Psoas muscle (tissue), 8 donors: ENCODE measurements around the gene OR52H1. TPM values are rescaled to one million over a fixed set of nuclear protein-coding genes. Genes with fewer than 3 reads are reported as not detected.

ENCODE experiments used
- ATAC-seq, 4 donors: fragments of 200-7000 bp; cut with Tn5 transposase; one replicate each; pipeline ENCODE4 v1.9.1; 2020; ENCODE audit warnings: moderate library complexity in 3 of 4, mild to moderate bottlenecking in 2 of 4
- DNase-seq, 2 donors: peaks; one replicate each; pipeline ENCODE4 v3.0.0-alpha.2; 2020
- H3K27ac ChIP-seq: fragments of 200-600 bp; one replicate; pipeline ENCODE4 v1.8.0; 2022
- H3K27me3 ChIP-seq, 3 donors: fragments of 200-600 bp in 1 of 3; one replicate each; pipeline versions ENCODE4 v1.6.1 to v1.8.0; 2013 to 2022; ENCODE audit warnings: low read length in 2 of 3, mild to moderate bottlenecking in 2 of 3, moderate library complexity in 1 of 3; ENCODE audit not compliant: insufficient read depth in 3 of 3
- H3K36me3 ChIP-seq, 2 donors: fragments of 200-600 bp in 1 of 2; one replicate each; pipeline versions ENCODE4 v1.6.1 to v1.8.0; 2013 to 2022; ENCODE audit warnings: low read depth in 1 of 2, mild to moderate bottlenecking in 1 of 2, moderate library complexity in 1 of 2; ENCODE audit not compliant: insufficient read depth in 1 of 2
- H3K4me1 ChIP-seq: fragments of 200-600 bp; one replicate; pipeline ENCODE4 v1.8.0; 2022
- H3K4me3 ChIP-seq: fragments of 200-600 bp; one replicate; pipeline ENCODE4 v1.8.0; 2022; ENCODE audit warnings: mild to moderate bottlenecking
- H3K9me3 ChIP-seq: fragments of 200-600 bp; one replicate; pipeline ENCODE4 v1.8.0; 2022
- CTCF ChIP-seq: fragments of 200-600 bp; IDR thresholded peaks from one replicate; pipeline ENCODE4 v1.8.0; 2022; ENCODE audit warnings: antibody characterized with exemption
- WGBS, 3 donors: extraction: QIAGEN DNeasy Blood & Tissue Kit; methylation state at CpG; one replicate each; pipeline versions ENCODE4 v1.1.6 to v1.1.7; 2013; 5-methylcytosine and 5-hydroxymethylcytosine counted together
- intact Hi-C, 2 donors: fragments of 100-400 bp; cut with DNase I; formaldehyde crosslinking; loops; one replicate each; pipeline versions ENCODE4 v1.11.0 to v1.14.2; 2022
- polyA plus RNA-seq, 3 donors: library from polyadenylated mRNA; stranded (reverse); fragments of 200-250 nt; gene quantifications; one replicate each; pipeline ENCODE4 v1.2.3, GENCODE V29; 2013
- total RNA-seq, 4 donors: library from RNA; stranded (reverse); fragmentation: NEBNext Ultra II Directional in 2 of 4; extraction: Animal tissue kit (Norgen Biotek cat#: 25700) in 2 of 4; gene quantifications; one replicate each; pipeline versions ENCODE4 v1.2.1 to v1.2.4, GENCODE V29; 2021 to 2023
- donor health status: healthy with polysubstance abuse.
- donor health status: DM: no; HTN: no; CAD: no; lungs with moderate emphysema.
- donor health status: Bipolar disorder and iron deficiency.
- donor health status: healthy.
- donor health status: DM: yes; HTN: yes; CAD: no.
- donor health status: DM: no; HTN: no; CAD: no.
- donor health status: DM: no; HTN: no; CAD: no.
- donor health status: DM: yes; HTN: yes; CAD: no.

Gene OR52H1
- total and polyA plus RNA-seq, 7 donors, result not detected

DNA sequence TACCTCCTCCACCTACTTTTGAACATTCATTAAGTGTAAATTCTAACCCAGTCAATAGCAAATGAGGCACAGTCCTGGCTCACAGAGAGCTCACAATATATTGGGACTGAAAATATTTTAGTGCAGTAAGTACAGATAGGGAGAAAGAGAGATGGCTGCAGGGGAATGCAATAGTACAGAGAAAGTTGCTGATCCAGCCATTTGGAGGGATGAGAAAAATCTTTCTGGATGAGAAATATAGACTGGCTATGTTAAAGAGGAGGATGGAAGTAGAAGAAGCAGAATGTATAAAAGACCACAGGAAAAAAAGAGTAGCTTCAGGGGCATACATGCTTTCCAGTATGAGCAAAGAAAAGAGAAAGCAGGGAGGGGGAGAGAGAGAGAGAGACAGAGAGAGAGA, 28.8 kb upstream of the OR52H1 start:
- ATAC-seq (no peak), DNase-seq (no peak)
- no peaks in the 10 kb centered on the region for H3K4me1 ChIP-seq
- no peaks in the 10 kb centered on the region for H3K27me3 ChIP-seq
- no peak overlapping the region for H3K4me3 ChIP-seq
- TF ChIP-seq CTCF, result no peak
- intact Hi-C loops, result no loop called here
- H3K27ac ChIP-seq, result no peak overlapping the region
- H3K36me3 ChIP-seq, result no peaks in the 10 kb centered on the region
- H3K9me3 ChIP-seq, result no peaks in the 10 kb centered on the region

GRCh38 chr11:5575152-5575551, 26.8 kb upstream of the OR52H1 start:
- intact Hi-C loops, result no loop called here
- no peak for TF ChIP-seq CTCF
- Histone ChIP-seq H3K27me3 (no peaks in the 10 kb centered on the region), H3K4me3 (no peak overlapping the region), H3K4me1 (no peaks in the 10 kb centered on the region), H3K27ac (no peak overlapping the region), H3K36me3 (no peaks in the 10 kb centered on the region), H3K9me3 (no peaks in the 10 kb centered on the region)
- ATAC-seq (no peak), DNase-seq (no peak)
- WGBS, 3 donors, result 51 to 63% (median 60%) methylated on average over 4 of the region's 4 CpGs

GRCh38 chr11:5574654-5575053, 26.3 kb upstream of the OR52H1 start:
- intact Hi-C loops, result no loop called here
- Histone ChIP-seq H3K9me3 (no peaks in the 10 kb centered on the region), H3K4me1 (no peaks in the 10 kb centered on the region), H3K4me3 (no peak overlapping the region), H3K27me3 (no peaks in the 10 kb centered on the region), H3K36me3 (no peaks in the 10 kb centered on the region), H3K27ac (no peak overlapping the region)
- DNase-seq (no peak), ATAC-seq (no peak)
- 85 to 88% (median 87%) methylated on average over 2 of the region's 2 CpGs for WGBS, 3 donors
- no peak for TF ChIP-seq CTCF

DNA sequence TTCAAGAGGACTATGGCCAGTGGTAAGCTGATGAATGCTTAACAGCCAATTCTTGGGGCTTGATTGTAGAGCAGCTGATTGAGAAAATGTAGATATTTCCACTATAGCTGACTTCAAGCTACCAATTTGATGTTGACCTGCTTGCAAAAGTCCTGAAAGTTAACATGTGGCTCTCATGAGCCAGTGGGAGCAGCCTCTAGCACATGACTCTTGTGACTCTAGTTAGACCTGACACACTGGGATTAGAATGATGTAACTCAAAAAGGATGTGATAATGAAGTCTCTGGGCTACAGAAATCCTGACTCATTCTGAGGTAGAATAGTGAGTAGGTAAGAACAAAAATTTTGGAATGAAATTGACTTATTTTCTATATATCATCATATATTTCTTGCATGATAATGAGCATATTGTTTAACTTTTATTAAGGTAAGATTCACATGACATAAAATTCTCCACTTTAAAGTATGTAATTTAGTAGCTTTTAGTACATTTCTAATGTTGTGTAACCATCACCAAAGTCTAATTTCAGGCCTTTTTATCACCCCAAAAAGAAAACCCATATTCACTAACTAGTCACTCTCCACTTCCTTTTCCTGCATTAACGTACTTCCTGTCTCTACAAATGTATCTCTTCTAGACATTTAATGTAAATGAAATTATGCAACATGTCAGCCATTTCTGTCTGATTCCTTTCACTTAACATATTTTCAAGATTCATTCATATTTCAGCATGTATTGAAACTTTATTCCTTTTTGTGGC, 16.1 kb upstream of the OR52H1 start:
- DNase-seq (no peak), ATAC-seq (no peak)
- H3K9me3 ChIP-seq, result no peaks in the 10 kb centered on the region
- no peaks in the 10 kb centered on the region for H3K4me1 ChIP-seq
- H3K4me3 ChIP-seq, result no peak overlapping the region
- no peak for TF ChIP-seq CTCF
- intact Hi-C loops, result no loop called here
- no peaks in the 10 kb centered on the region for H3K36me3 ChIP-seq
- no peak overlapping the region for H3K27ac ChIP-seq
- no peaks in the 10 kb centered on the region for H3K27me3 ChIP-seq
- WGBS, 3 donors, result 70 to 76% (median 76%) methylated on average over 1 of the region's 1 CpG

DNA sequence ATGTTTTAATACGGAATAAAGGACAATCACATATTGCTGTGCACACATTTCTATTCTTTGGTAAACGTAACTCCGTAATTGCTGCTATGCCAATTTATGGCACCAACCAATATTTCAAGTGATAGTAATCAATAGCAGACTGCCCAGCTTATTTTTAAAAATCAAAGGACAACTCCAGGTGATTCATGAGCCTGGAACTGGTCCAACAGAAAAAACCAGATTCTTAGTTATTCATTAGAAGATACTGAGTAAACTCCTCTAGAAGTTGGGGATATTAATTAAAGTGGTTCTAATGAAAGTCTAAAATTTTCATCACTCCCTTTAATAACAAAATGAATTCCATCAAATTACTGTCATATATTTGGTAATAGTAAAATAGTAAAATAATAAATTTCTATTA, 9.4 kb upstream of the OR52H1 start:
- 32 to 62% (median 57%) methylated on average over 3 of the region's 3 CpGs for WGBS, 3 donors
- intact Hi-C loops, result no loop called here
- Histone ChIP-seq H3K4me1 (no peaks in the 10 kb centered on the region), H3K27ac (no peak overlapping the region), H3K36me3 (no peaks in the 10 kb centered on the region), H3K27me3 (no peaks in the 10 kb centered on the region), H3K9me3 (no peaks in the 10 kb centered on the region), H3K4me3 (no peak overlapping the region)
- ATAC-seq (no peak), DNase-seq (no peak)
- no peak for TF ChIP-seq CTCF
